Activated CD8-positive, alpha-beta memory T cell treated with anti-CD3 and anti-CD28 coated beads, Interleukin-2, amount 50 U/mL, for 24 hours (primary cell): ENCODE data around the gene FBXW9.
A peak's percentile ranks its signal among the peaks of the same experiment; 100 is the strongest.
"Not testable (repeated sequence)": the region's sequence is repeated elsewhere in the genome, so short reads cannot be mapped to it uniquely, and the experiment has no call there.

Experiments used
- DNase-seq: peaks from one replicate; pipeline ENCODE4 v3.0.0-alpha.2; 2020; ENCODE audit errors: extremely low read depth

FBXW9 gene

DNA sequence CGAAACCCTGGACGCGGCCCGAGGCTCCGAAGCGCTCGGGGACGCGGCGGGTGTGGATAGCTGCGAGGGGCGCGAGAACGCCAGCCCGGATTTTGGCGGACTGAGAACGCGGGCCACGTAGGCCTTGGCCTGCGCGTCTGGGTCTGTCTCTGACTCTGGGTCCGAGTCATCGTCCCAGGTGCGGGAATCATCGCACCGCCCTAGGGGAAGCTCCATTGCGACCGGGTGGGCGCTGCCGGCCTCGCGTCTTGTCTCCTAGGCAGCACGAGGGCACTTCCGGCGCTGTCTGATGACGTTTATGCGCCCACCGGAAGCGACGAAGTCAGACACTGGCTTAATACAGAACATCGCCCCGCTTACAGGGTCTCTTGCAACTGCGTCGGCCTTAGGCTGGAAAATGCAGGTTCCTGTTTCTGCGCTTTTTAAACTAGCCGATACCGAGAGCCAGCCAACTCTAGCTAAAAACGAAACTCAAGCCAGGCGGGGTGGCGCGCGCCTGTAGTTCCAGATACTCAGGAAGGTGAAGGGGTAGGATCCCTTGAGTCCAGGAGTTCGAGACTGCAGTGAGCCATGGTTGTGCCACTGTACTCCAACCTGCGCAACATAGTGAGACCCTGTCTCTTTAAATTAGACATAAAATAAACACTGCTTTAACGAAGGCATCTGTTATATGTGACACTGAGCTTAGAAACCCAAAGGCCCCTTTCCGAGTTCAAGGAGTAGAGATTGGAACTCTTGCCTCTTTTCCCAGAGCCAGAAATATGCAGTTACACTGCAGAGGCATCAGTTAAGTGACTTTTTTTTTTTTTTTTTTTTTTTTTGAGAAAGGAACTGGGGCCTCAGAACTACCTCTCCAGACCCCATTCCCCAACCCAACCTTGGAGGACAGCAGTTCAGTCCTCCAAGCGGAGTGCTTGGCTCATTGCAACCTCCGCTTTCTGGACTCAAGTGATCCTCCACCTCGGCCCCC lies at the start of gene FBXW9:
Gene FBXW9 (minus strand): TSS at position 266 of the 970 bp plus-strand sequence. CDS start 50 bp downstream, at position 216.
- DNase-seq = peak; percentile 96

DNA sequence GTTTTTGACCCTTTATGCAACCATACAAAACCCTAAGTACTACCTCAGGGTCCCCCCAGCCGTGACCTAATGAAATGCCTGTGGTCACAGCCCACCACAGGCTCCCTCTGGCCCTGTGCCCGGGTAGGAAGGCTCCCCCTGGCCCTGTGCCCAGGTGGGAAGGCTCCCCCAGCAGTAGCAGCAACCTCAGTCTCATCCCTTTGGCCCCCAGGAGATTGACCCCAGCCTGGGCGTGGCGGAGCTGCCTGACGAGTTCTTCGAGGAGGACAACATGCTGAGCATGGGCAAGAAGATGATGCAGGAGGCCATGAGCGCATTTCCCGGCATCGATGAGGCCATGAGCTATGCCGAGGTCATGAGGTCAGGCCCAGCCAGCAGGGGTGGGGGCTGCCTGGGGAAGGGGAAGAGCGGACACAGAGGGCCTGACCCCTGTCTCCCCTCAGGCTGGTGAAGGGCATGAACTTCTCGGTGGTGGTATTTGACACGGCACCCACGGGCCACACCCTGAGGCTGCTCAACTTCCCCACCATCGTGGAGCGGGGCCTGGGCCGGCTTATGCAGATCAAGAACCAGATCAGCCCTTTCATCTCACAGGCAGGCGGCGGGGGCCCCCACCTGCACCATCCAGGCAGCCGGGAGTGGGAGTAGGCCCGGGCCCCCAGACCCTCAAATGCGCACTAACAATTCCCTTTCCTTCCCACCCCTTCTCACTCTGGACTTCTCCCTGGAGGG lies 48.9 kb upstream of the FBXW9 start:
- no peak for DNase-seq

DNA sequence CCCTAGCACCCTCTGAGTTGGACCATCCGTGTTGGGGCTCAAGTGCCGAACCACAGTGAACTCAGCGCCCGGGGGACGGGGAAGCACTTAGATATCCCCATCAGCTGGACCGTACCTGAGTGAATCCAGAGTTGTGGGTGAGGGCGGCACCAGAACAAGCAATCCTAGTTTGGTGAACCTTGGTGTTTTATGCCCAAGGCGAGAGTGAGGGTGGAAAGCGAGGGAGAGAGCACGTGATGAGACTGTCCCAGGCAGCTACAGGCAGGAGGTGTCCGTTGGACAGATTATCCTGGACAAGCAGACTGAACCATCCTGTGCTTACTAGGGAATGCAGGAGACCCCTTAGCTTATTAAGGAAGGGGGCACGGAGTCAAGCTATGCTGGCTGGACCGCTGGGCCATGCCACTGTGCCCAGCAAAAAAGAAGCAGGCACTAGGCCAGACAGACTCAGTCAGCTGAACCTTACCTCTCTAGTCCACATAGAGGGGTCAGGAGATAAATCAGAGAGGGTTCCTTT lies 41.5 kb upstream of the FBXW9 start:
- DNase-seq = no peak

DNA sequence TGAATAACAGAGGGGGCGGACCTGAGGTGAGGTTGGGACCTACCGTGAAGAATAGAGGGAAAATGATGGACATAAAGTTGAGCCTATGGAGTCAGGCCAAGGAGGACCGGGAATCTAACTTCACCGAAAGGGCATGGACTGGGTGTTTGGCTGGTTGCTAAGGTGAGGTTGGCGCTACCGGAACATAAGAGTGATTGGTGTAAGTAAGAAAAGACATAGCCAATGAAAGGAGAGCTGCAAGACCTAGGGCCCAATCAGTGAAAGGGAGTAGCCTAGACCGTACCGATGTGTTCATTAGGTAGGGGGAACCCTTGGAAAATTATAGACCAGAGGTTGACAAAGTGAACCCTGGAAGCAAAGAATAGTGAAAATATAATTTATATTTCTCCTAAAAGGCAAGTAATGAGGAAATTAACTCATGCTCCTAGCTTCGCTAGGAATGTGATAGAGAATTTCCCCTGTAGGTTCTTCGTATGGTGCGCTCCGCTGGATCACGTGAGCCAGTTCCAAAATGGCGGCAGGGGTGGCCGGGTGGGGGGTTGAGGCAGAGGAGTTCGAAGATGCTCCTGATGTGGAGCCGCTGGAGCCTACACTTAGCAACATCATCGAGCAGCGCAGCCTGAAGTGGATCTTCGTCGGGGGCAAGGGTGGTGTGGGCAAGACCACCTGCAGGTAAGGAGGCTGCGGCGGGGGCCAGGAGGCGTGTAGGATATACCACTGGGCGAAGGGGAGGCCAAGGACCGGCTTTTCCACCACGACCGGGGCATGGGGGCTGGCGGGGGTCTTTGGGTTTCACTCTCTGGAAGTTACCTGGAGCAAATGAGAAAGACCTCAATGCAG lies 40.8 kb upstream of the FBXW9 start, which contains the start of gene GET3:
Gene GET3 (plus strand): TSS at position 503 of the 840 bp plus-strand sequence. CDS start 9 bp downstream, at position 512.
- DNase-seq = peak; percentile 63

DNA sequence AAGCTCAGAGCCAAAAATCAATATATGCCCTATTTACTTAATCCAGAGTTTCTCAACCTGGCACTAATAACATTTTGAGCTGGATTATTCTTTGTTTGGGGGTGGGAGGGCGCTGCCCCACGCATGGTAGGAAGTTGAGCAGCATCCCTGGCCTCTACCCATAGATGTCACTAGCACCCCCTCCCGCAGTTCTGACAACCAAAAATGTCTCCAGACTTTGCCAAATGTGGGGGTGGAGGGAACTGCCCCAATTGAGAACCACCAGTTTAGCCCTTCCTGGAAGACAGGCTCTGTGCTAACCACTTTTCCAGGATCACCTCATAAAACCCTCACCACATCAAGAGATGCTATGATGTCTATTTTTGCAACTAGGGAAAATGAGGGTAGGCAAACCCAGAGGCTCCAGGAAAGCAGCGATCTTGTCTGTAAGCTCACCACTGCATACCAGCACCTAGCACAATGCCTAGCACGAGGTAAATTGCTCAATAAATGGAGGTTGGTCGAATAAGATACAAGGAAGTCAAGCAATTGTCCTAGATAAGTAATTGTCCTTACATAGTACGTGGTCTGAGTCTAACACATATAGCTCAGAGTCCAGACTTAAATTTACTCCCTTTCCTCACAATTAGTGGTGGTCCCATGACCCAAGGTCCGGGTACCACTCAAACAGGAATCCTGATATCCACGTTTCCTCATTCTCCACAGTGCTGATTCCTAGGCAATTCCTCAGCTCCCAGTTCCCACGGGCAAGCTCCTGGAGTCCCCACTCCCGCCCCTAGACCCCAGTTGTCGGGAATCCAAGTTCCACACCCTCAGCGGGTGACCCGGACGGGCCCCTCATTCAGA lies 37.2 kb upstream of the FBXW9 start:
- no peak for DNase-seq

DNA sequence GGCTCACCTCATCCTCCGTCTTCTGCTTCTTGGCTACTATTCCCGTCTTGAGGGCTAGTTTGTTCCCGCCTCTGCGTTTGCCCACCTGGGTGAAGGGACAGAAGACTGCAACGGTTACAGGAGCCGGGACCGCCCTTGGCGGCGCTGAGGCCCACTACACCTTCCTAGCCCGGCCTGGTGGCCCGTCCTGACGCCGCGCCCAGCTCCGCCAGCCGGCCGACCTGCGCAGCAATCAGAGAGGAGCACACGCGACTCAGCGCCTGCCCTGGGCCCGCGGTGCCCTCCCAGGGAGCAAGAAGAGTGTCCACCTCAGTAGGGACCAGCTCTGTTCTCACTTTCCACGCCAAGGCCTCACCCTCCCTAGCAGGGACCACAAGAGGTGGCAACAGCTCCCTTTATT lies 34.9 kb upstream of the FBXW9 start:
- DNase-seq = no peak

DNA sequence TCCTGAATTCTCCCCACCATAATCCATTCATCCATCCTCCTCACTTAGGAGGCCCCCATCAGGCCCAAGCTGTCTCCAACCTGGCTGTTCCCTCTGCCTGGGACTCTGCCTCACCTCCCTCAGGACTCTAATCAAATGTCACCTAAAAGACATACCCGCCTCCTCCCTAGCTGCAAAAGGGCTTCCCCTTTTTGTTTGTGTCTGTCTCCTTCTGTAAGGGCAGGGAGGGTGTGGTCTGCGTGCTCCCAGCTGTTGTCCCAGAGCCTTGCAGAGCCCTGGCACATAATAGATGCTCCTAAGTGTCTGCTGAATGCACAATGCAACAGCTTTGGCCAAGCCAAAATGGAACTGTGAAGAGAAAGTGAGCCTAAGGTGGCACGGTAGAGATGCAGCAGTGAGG lies 33.6 kb upstream of the FBXW9 start:
- DNase-seq = no peak

DNA sequence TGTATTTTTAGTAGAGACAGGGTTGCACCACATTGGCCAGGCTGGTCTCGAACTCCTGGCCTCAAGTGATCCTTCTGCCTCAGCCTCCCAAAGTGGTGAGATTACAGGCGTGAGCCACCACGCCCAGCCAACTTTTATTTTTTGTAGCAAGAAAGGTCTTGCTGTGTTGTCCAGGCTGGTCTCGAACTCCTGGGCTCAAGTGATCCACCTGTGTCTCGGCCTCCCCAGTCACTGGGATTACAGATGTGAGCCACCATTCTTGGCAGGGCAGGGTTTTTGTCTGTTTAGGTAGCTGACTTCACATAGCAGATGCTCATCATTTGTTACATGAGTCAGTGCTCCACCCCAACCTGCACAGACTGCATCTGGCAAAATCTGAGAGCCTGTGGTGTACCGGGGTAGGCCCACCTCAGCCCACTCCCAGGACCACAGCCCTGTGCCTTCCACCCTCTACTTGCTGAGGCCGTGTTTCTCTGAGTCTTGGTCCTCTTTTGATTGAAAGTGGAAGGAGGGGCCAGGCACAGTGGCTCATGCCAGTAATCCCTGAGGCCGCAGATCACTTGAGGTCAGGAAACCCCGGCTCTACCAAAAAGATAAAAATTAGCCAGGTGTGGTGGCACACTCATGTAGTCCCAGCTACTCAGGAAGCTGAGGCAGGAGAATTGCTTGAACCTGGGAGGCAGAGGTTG lies 31.5 kb upstream of the FBXW9 start:
- DNase-seq = no peak

DNA sequence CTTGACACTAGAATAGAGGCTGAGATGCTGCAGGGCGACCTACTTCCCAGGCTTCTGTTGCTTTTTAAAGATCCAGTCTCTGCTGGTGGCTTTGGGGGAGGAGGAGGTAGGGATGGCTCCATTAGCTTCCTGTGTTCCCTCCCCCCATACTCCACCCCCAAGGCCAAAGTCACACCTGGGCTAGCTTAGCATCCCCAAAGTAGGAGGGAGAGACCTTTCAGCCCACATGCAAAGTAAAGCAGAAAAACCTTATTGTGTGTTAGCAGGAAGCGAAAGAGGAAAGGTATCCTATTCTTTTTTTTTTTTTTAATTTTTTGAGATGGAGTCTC lies 30.5 kb upstream of the FBXW9 start:
- no peak for DNase-seq

DNA sequence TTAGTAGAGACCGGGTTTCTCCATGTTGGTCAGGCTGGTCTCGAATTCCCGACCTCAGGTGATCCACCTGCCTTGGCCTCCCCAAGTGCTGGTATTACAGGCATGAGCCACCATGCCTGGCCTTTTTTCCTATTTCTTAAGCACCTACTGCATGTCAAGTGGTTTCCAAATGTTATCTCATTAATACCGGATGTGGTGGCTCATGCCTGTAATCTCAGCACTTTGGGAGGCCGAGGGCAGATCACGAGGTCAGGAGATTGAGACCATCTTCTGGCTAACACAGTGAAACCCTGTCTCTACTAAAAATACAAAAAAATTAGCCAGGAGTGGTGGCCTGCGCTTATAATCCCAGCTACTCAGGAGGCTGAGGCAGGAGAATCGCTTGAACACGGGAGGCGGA lies 29.2 kb upstream of the FBXW9 start:
- DNase-seq = not testable (repeated sequence)

DNA sequence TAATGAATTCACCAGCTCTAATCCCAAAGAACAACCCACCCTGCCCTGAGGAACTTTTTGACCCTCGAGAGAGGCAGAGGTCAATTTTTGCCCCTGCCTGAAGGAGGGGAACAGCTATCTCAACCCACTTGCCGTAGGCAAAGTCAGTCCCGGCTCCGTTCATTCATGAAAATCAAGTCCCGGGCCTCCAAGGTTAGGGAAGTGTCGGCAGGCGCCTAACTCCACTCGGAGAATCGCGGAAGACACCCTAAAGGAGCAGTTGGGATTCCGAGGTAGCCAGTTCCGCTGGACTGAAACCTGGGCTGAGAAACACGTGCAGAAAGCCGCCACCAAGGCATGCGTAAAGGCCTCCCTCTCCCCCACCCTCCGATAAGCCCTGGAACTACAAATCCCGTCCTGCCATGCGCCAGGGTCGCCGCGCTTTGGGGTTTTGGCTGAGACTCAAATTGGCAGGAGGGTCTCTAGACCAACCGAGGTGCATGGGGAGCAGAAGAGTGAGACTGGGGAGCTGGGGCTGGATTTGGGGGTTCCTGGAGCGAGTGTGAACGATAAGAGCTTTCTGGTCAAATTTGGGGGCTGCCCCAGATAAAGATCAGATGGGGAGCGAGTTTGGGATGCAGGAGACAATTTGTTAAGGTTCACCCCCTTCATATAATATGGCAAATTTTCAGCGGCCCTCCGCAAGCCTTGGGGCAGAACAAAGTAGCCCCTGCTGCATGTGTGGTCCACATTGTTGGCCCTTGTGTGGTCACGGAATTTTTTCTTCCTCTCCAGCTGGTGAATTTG lies 27.4 kb upstream of the FBXW9 start, which contains the start of gene TNPO2:
Gene TNPO2 (minus strand): TSS at position 292 of the 786 bp plus-strand sequence. CDS start 2,955 bp downstream, outside the sequence.
- no peak for DNase-seq

DNA sequence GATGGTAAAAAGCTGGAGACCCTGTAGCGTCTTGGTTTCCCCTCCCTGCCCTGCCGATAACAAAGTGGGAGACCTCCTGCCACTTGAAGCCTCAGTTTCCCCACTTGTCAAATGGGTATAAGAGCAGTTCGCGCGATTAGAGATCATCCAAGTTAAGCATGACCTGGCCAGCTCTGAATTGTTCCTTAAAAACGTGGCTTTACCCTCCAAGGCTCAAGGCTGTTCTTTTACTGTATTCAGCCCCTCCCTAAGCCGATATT lies 26.9 kb upstream of the FBXW9 start:
- DNase-seq = no peak

DNA sequence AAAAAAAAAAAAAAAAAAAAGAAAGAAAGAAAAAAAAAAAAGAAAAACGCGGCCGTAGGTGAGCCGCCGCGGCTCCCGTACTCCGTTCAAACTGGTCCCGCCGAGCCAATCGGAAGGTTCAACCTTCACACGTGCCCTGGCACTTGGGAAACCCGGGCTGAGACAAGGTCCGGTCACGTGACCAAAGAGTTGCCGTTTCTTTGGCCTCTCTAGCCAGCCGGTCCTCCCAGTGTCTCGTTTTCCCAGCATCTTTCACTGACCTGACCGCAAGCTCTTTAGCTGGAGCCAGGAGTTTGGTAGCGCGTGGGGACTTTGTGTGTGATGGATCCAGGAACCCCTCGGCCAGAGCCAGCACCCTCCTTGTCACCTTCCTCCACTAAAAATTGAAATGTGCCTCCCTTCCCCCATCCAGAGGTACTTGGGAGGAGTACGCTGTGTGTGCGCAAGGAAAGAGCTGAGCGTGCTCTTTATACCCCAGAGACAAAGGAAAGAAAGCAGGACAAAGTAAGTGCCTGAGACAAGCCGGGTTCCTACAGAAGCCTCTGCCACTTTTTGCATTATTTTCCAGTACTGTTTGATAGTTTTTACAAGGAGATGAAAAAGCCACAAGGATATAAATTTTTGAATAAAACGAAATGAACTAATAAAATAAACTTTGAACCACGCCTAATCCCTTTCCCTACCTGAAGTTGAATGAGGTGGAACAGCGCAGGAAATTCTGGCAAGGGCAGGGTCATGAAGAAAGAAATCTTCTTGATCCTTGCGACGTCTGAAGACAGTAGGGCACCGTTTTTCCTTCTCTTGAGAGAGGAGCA lies 26.3 kb upstream of the FBXW9 start:
- peak; percentile 91 for DNase-seq

DNA sequence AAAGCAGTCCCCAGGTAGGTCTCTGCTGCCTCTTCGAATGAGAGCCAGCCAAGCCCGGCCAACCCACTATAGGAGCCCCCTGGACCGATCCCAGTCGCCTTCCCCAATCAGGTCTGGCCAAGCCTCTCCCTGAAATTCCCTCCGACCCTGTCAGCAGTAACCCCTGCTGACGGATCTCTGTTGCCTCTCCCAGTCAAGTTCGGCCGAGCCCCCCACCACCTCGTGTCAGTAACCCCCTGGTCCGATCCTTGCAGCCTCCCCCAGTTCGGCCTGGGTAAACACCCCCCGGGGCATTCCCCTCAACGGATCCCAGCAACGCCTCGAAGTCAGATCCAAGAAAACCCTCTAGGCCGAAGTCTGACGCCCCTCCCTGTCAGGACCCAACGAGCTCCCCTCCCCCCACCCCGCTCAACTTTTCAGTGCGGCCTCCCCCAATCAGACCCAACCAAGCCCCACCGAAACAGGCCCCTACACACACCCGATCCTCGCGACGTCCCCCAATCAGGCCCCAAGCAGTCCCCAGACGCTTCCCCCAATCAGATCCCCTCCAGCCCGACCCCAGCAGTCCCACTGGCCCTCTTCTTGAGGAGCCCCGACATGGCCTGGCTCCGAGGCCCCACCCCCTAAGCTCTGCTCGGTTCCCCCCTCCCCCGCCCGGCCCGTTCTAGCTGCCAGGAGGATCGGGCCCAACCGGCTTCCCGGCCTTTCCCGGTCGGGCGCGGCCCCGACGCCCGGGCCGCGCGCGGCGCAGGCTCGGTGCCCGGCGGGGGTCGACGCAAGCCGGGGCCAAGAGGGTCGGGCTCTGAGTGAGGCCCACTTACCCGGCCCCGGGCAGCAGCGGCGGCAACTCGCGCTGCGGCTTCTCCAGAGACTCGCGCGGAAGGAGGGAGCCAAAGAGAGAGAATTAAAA lies 25.5 kb upstream of the FBXW9 start:
- no peak for DNase-seq

DNA sequence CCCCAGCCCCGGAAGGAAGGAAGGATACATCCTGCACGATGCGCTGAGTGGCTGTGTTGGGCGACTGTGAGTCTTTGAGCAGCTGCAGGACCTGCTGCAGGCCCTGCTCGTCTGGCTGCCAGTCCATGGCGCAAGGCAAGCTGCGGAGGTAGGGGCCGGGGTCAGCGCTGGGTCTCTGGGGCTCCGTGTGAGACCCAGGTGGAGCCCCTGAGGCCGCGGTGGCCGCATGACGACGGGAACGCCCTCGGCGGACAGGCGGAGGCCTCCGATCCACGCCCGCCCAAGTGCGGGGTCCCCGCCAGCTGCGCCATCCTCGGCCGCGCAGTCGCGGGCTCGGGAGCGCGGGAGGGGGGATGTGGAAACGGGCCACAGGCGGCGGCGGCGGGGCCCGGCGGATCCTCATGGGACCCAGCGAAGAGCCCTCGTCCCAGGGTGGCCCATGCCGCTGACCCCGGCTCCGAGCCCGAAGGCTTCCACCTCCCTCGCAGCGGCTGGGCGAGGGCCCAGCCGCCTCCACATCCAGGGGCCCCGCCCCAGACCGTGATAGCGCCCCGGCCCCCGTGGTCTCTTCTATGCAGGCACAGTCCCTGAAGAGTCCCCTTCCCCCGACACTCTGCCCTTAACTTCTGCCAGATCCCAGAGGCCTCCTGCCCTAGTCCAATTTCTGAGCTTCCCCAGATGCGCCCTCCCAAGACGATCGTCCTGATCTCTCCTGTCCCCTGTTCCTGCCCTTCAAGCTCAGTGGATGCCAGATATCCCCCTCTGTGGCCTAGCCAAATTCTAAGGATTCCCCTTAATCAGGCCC lies 24.6 kb upstream of the FBXW9 start:
- no peak for DNase-seq

DNA sequence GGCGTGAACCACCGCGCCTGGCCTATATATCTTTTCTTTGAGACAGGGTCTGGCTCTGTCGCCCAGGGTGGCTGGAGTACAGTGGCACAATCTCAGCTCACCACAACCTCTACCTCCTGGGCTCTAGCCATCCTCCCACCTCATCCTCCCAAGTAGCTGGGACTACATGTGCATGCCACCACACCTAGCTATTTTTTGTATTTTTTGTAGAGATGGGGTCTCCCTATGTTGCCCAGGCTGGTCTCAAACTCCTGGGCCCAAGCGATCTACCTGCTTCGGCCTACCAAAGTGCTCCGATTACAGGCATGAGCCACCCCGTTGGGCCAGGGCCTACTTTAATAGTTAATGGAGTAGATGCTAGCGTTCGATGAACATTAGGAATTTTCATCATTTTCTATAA lies 23.9 kb upstream of the FBXW9 start:
- DNase-seq = no peak

DNA sequence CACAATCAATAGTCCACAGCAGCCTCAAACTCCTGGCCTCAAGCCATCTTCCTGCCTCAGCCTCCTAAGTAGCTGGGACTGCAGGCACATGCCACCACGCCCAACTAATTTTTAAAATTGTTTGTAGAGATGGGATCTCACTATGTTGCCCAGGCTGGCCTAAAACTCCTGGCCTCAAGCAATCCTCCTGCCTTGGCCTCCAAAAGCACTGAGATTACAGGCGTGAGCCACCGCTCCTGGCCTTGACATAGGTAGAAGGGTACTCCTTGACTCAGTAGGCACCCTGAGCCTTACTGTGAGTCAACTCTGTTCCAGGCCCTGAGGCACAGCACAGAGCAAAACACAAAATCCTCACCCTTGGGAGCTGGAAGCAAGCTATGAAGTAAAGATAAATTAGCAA lies 19.5 kb upstream of the FBXW9 start:
- no peak for DNase-seq
